H9 (cell line): ENCODE measurements around the gene RAB35. TPM values are rescaled to one million over a fixed set of nuclear protein-coding genes. Genes with fewer than 3 reads are reported as not detected.

Experiments used
- DNase-seq: peaks from one replicate; pipeline ENCODE4 v3.0.0-alpha.2; 2017
- H2AFZ ChIP-seq: one replicate; pipeline ENCODE4 v1.6.1; 2013; ENCODE audit warnings: mild to moderate bottlenecking, low read length, control low read depth, moderate library complexity
- H2AK5ac ChIP-seq: 2 replicates; pipeline ENCODE4 v1.6.1; 2013; ENCODE audit warnings: low read length, control low read depth, mixed read lengths; ENCODE audit not compliant: insufficient read length
- H2BK120ac ChIP-seq: one replicate; pipeline ENCODE4 v1.6.1; 2013; ENCODE audit warnings: low read depth, mild to moderate bottlenecking, low read length, control low read depth, inconsistent platforms; ENCODE audit not compliant: poor library complexity, severe bottlenecking
- H2BK12ac ChIP-seq: 2 replicates; pipeline ENCODE4 v1.6.1; 2013; ENCODE audit warnings: low read length, control low read depth, mixed read lengths, low read depth; ENCODE audit not compliant: insufficient read length
- H2BK15ac ChIP-seq: 2 replicates; pipeline ENCODE4 v1.6.1; 2013; ENCODE audit warnings: low read depth, low read length, control low read depth
- H2BK20ac ChIP-seq: one replicate; pipeline ENCODE4 v1.6.1; 2013; ENCODE audit warnings: low read depth, mild to moderate bottlenecking, low read length, control low read depth, inconsistent platforms; ENCODE audit not compliant: poor library complexity, severe bottlenecking
- H2BK5ac ChIP-seq: 2 replicates; pipeline ENCODE4 v1.6.1; 2013; ENCODE audit warnings: low read length, control low read depth, mixed read lengths; ENCODE audit not compliant: insufficient read length
- H3K14ac ChIP-seq: 2 replicates; pipeline ENCODE4 v1.6.1; 2013; ENCODE audit warnings: low read length, control low read depth; ENCODE audit not compliant: insufficient read depth
- H3K18ac ChIP-seq: 2 replicates; pipeline ENCODE4 v1.6.1; 2013; ENCODE audit warnings: low read depth, mild to moderate bottlenecking, mixed read lengths, low read length, control low read depth; ENCODE audit not compliant: insufficient read length
- H3K23ac ChIP-seq: 2 replicates; pipeline ENCODE4 v1.6.1; 2013; ENCODE audit warnings: low read length, control low read depth, mixed read lengths, low read depth; ENCODE audit not compliant: insufficient read length
- H3K23me2 ChIP-seq: 2 replicates; pipeline ENCODE4 v1.6.1; 2013; ENCODE audit warnings: low read depth, mild to moderate bottlenecking, mixed read lengths, low read length, control low read depth; ENCODE audit not compliant: insufficient read length, poor library complexity, severe bottlenecking
- H3K27ac ChIP-seq: 2 replicates; pipeline ENCODE4 v1.5.1; 2013; ENCODE audit warnings: low read length, control low read depth, mixed read lengths, low read depth; ENCODE audit not compliant: insufficient read length
- H3K27me3 ChIP-seq: 2 replicates; pipeline ENCODE4 v1.6.1; 2013; ENCODE audit warnings: low read length, control low read depth, inconsistent platforms; ENCODE audit not compliant: insufficient read depth
- H3K4ac ChIP-seq: 2 replicates; pipeline ENCODE4 v1.6.1; 2013; ENCODE audit warnings: low read depth, mild to moderate bottlenecking, control low read depth, inconsistent platforms, low read length, moderate library complexity
- H3K4me1 ChIP-seq: 2 replicates; pipeline ENCODE4 v1.6.1; 2013; ENCODE audit warnings: low read length, control low read depth, inconsistent platforms; ENCODE audit not compliant: insufficient read depth
- H3K4me2 ChIP-seq: 2 replicates; pipeline ENCODE4 v1.6.1; 2013; ENCODE audit warnings: low read length, control low read depth, mixed read lengths; ENCODE audit not compliant: insufficient read length, insufficient read depth
- H3K56ac ChIP-seq: 2 replicates; pipeline ENCODE4 v1.6.1; 2013; ENCODE audit warnings: low read depth, mild to moderate bottlenecking, mixed read lengths, low read length, control low read depth; ENCODE audit not compliant: insufficient read length
- H3K79me1 ChIP-seq: 2 replicates; pipeline ENCODE4 v1.6.1; 2013; ENCODE audit warnings: low read depth, mild to moderate bottlenecking, moderate library complexity, low read length, control low read depth, inconsistent platforms; ENCODE audit not compliant: insufficient read depth, poor library complexity, severe bottlenecking
- H3K79me2 ChIP-seq: 2 replicates; pipeline ENCODE4 v1.6.1; 2013; ENCODE audit warnings: low read length, control low read depth, inconsistent platforms; ENCODE audit not compliant: insufficient read depth
- H3K9ac ChIP-seq: 2 replicates; pipeline ENCODE4 v1.6.1; 2013; ENCODE audit warnings: low read length, control low read depth, mixed read lengths; ENCODE audit not compliant: insufficient read length; ENCODE audit errors: extremely low read depth
- H3K9me3 ChIP-seq: one replicate; pipeline ENCODE4 v1.6.1; 2013; ENCODE audit warnings: low read depth, low read length, inconsistent platforms; ENCODE audit not compliant: control insufficient read depth
- H3T11ph ChIP-seq: one replicate; pipeline ENCODE4 v1.6.1; 2013; ENCODE audit warnings: mild to moderate bottlenecking, low read length, control low read depth, inconsistent platforms
- H4K20me1 ChIP-seq: one replicate; pipeline ENCODE4 v1.6.1; 2013; ENCODE audit not compliant: control insufficient read depth, insufficient read length, insufficient read depth
- H4K5ac ChIP-seq: 2 replicates; pipeline ENCODE4 v1.6.1; 2013; ENCODE audit warnings: low read depth, mild to moderate bottlenecking, mixed read lengths, low read length, control low read depth; ENCODE audit not compliant: insufficient read length
- H4K8ac ChIP-seq: replicated peaks from 2 replicates; pipeline ENCODE4 v1.6.1; 2013; ENCODE audit warnings: low read length, control low read depth, mixed read lengths, low read depth; ENCODE audit not compliant: insufficient read length
- H4K91ac ChIP-seq: 2 replicates; pipeline ENCODE4 v1.6.1; 2013; ENCODE audit warnings: low read depth, mild to moderate bottlenecking, moderate library complexity, mixed read lengths, low read length, control low read depth; ENCODE audit not compliant: insufficient read length
- H3K27ac Mint-ChIP-seq, 3 experiments: 2 replicates in 2 of 3; 3 replicates in 1 of 3; pipeline ENCODE4 v1.8.0; 2020 to 2021; ENCODE audit warnings: mixed read lengths in 3 of 3, mild to moderate bottlenecking in 1 of 3, moderate library complexity in 1 of 3
- H3K27me3 Mint-ChIP-seq: 2 replicates; pipeline ENCODE4 v1.8.0; 2021; ENCODE audit warnings: low read depth, mild to moderate bottlenecking, moderate library complexity, mixed read lengths
- H3K36me3 Mint-ChIP-seq, 3 experiments: 2 replicates in 2 of 3; 3 replicates in 1 of 3; pipeline ENCODE4 v1.8.0; 2020 to 2021; ENCODE audit warnings: low read depth in 3 of 3, mixed read lengths in 3 of 3; ENCODE audit not compliant: insufficient read depth in 1 of 3
- H3K4me1 Mint-ChIP-seq, 2 experiments: 2 replicates each; pipeline ENCODE4 v1.8.0; 2020; ENCODE audit warnings: mixed read lengths in 2 of 2
- H3K4me3 Mint-ChIP-seq, 2 experiments: 2 replicates in 1 of 2; 3 replicates in 1 of 2; pipeline ENCODE4 v1.8.0; 2020 to 2021; ENCODE audit warnings: mild to moderate bottlenecking in 2 of 2, mixed read lengths in 2 of 2, moderate library complexity in 1 of 2
- H3K9me3 Mint-ChIP-seq, 2 experiments: 2 replicates in 1 of 2; 3 replicates in 1 of 2; pipeline ENCODE4 v1.8.0; 2020; ENCODE audit warnings: mild to moderate bottlenecking in 2 of 2, mixed read lengths in 2 of 2, moderate library complexity in 1 of 2
- CTCF ChIP-seq: fragments of 200-600 bp; sonication (generic); conservative IDR thresholded peaks from 3 replicates; pipeline ENCODE4 v1.8.0; 2021; ENCODE audit warnings: antibody characterized with exemption, mild to moderate bottlenecking
- WGBS: extraction: QIAGEN DNeasy Blood & Tissue Kit; methylation state at CpG from one replicate; pipeline ENCODE4 v1.1.7; 2013; ENCODE audit warnings: missing lambda C conversion rate, low lambda C conversion rate, mixed read lengths; ENCODE audit not compliant: insufficient read length; ENCODE audit errors: extremely low coverage; 5-methylcytosine and 5-hydroxymethylcytosine counted together
- total RNA-seq: library from RNA; stranded (reverse); gene quantifications from 2 replicates; pipeline ENCODE4 v1.2.1, GENCODE V29; 2021

The RAB35 gene
- total RNA-seq, 1 experiment from 2014 or later = 60.0 TPM

- Mint-ChIP-seq H3K4me3 (no peak overlapping the region), H3K27me3 (no peaks in the 10 kb centered on the region; the same call in 1 of the 2 replicates), H3K4me1 (peaks cover 30 to 31% of the 10 kb centered on the region in 2 experiments), H3K36me3 (peaks cover 6 to 16% (median 7%) of the 10 kb centered on the region in 3 experiments), H3K27ac (no peak overlapping the region), H3K9me3 (no peaks in the 10 kb centered on the region; a peak in 1 of 5 replicates)
- no CpG with 5 or more reads among the region's 9 CpGs for WGBS
- H3K14ac ChIP-seq = no peak overlapping the region
- H2BK12ac ChIP-seq = no peak overlapping the region
- no peak overlapping the region for H2AFZ ChIP-seq
- no peaks in the 10 kb centered on the region for H3K9me3 ChIP-seq
- H2AK5ac ChIP-seq = no peak overlapping the region
- H3K4ac ChIP-seq = no peak overlapping the region
- H3T11ph ChIP-seq = no peak overlapping the region
- no peak overlapping the region for H2BK5ac ChIP-seq
- H4K91ac ChIP-seq = no peak overlapping the region
- no peak overlapping the region for H2BK15ac ChIP-seq
- no peak overlapping the region for H3K4me2 ChIP-seq
- H3K23me2 ChIP-seq = peaks cover 10% of the 10 kb centered on the region
- H3K9ac ChIP-seq = no peak overlapping the region
- H3K27me3 ChIP-seq = no peaks in the 10 kb centered on the region
- no peak for TF ChIP-seq CTCF
- no peak overlapping the region for H4K5ac ChIP-seq
- peaks cover 2% of the 10 kb centered on the region for H3K79me1 ChIP-seq
- H3K23ac ChIP-seq = no peak overlapping the region
- H3K4me1 ChIP-seq = peaks cover 6% of the 10 kb centered on the region
- peaks cover 3% of the 10 kb centered on the region for H4K20me1 ChIP-seq
- no peak overlapping the region for H4K8ac ChIP-seq
- H2BK20ac ChIP-seq = no peak overlapping the region
- DNase-seq = no peak
- H2BK120ac ChIP-seq = no peak overlapping the region
- H3K18ac ChIP-seq = no peak overlapping the region
- no peak overlapping the region for H3K27ac ChIP-seq
- no peak overlapping the region for H3K56ac ChIP-seq
- peaks cover 14% of the 10 kb centered on the region; the same call in 1 of the 2 replicates for H3K79me2 ChIP-seq
Measured at GRCh38 chr12:120119271-120119973, 2.9 kb upstream of the RAB35 start.
